SK-N-SH treated with all-trans-retinoic acid at 6 μM for 48 hours (cell line): ENCODE results near the gene GPR18.

ENCODE experiments used
- GLIS3 ChIP-seq: fragments of 250-450 bp; sonication (Bioruptor Pico); IDR thresholded peaks from 2 replicates; pipeline ENCODE4 v1.5.0; 2020; ENCODE audit warnings: mild to moderate bottlenecking, moderate library complexity
- OSR1 ChIP-seq: fragments of 250-450 bp; sonication (Bioruptor Pico); IDR thresholded peaks from 2 replicates; pipeline ENCODE4 v1.8.0; 2022; ENCODE audit warnings: moderate library complexity, mild to moderate bottlenecking, inconsistent platforms
- TOX ChIP-seq: fragments of 250-450 bp; sonication (Bioruptor Pico); IDR thresholded peaks from 2 replicates; pipeline ENCODE4 v1.8.0; 2021; ENCODE audit warnings: mild to moderate bottlenecking, moderate library complexity, borderline replicate concordance
- ZC3H10 ChIP-seq: fragments of 250-450 bp; sonication (Bioruptor Pico); IDR thresholded peaks from 2 replicates; pipeline ENCODE4 v1.5.1; 2021; ENCODE audit warnings: mild to moderate bottlenecking, moderate library complexity
- ZFP30 ChIP-seq: fragments of 450-650 bp; formaldehyde crosslinking; IDR thresholded peaks from 2 replicates; pipeline ENCODE4 v1.5.0; 2022; ENCODE audit warnings: mild to moderate bottlenecking, moderate library complexity
- ZNF565 ChIP-seq: fragments of 450-650 bp; formaldehyde crosslinking; conservative IDR thresholded peaks from 2 replicates; pipeline ENCODE4 v1.5.0; 2020; ENCODE audit warnings: low read depth, mild to moderate bottlenecking, moderate library complexity
- TF ChIP-seq, protein P1 (sequence below): fragments of 250-450 bp; sonication (Bioruptor Pico); IDR thresholded peaks from 2 replicates; pipeline ENCODE4 v1.5.1; 2020; ENCODE audit warnings: low read depth, mild to moderate bottlenecking, moderate library complexity
- TF ChIP-seq, protein P2 (sequence below): fragments of 250-450 bp; sonication (Bioruptor Pico); IDR thresholded peaks from 2 replicates; pipeline ENCODE4 v1.8.0; 2020; ENCODE audit warnings: mild to moderate bottlenecking, moderate library complexity, borderline replicate concordance
- TF ChIP-seq, protein P3 (sequence below): fragments of 250-450 bp; sonication (Bioruptor Pico); IDR thresholded peaks from 2 replicates; pipeline ENCODE4 v1.5.0; 2020; ENCODE audit warnings: mild to moderate bottlenecking, moderate library complexity

DNA sequence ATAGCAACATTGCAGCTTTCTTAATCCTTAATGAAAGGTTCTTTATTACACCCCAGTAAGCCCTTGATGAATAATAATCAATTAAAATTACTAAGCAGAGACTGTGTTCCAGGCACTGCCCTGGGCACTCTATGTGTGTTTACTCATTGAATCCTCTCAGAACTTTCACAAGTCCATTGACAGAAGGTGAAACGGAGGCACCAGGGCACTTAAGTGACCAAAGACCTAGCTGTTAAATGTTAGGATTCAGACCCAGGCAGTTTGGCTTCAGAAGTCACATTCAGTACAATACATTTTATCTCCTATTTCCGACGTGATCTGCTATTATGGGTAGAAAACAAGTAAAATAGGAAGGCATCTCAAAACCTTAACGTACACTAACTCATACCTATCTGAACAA lies 46.4 kb upstream of the GPR18 start:
- TF ChIP-seq ZC3H10 (CRISPR knock-in tag) (no peak), OSR1 (CRISPR knock-in tag) (no peak), ZFP30 (CRISPR knock-in tag) (no peak), GLIS3 (CRISPR knock-in tag) (no peak), ZNF565 (no peak), TOX (CRISPR knock-in tag) (no peak)
- TF ChIP-seq, protein P1, sequence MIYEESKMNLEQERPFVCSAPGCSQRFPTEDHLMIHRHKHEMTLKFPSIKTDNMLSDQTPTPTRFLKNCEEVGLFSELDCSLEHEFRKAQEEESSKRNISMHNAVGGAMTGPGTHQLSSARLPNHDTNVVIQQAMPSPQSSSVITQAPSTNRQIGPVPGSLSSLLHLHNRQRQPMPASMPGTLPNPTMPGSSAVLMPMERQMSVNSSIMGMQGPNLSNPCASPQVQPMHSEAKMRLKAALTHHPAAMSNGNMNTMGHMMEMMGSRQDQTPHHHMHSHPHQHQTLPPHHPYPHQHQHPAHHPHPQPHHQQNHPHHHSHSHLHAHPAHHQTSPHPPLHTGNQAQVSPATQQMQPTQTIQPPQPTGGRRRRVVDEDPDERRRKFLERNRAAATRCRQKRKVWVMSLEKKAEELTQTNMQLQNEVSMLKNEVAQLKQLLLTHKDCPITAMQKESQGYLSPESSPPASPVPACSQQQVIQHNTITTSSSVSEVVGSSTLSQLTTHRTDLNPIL (CRISPR knock-in tag): no peak
- TF ChIP-seq, protein P2, sequence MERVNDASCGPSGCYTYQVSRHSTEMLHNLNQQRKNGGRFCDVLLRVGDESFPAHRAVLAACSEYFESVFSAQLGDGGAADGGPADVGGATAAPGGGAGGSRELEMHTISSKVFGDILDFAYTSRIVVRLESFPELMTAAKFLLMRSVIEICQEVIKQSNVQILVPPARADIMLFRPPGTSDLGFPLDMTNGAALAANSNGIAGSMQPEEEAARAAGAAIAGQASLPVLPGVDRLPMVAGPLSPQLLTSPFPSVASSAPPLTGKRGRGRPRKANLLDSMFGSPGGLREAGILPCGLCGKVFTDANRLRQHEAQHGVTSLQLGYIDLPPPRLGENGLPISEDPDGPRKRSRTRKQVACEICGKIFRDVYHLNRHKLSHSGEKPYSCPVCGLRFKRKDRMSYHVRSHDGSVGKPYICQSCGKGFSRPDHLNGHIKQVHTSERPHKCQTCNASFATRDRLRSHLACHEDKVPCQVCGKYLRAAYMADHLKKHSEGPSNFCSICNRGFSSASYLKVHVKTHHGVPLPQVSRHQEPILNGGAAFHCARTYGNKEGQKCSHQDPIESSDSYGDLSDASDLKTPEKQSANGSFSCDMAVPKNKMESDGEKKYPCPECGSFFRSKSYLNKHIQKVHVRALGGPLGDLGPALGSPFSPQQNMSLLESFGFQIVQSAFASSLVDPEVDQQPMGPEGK (CRISPR knock-in tag): no peak
- TF ChIP-seq, protein P3, sequence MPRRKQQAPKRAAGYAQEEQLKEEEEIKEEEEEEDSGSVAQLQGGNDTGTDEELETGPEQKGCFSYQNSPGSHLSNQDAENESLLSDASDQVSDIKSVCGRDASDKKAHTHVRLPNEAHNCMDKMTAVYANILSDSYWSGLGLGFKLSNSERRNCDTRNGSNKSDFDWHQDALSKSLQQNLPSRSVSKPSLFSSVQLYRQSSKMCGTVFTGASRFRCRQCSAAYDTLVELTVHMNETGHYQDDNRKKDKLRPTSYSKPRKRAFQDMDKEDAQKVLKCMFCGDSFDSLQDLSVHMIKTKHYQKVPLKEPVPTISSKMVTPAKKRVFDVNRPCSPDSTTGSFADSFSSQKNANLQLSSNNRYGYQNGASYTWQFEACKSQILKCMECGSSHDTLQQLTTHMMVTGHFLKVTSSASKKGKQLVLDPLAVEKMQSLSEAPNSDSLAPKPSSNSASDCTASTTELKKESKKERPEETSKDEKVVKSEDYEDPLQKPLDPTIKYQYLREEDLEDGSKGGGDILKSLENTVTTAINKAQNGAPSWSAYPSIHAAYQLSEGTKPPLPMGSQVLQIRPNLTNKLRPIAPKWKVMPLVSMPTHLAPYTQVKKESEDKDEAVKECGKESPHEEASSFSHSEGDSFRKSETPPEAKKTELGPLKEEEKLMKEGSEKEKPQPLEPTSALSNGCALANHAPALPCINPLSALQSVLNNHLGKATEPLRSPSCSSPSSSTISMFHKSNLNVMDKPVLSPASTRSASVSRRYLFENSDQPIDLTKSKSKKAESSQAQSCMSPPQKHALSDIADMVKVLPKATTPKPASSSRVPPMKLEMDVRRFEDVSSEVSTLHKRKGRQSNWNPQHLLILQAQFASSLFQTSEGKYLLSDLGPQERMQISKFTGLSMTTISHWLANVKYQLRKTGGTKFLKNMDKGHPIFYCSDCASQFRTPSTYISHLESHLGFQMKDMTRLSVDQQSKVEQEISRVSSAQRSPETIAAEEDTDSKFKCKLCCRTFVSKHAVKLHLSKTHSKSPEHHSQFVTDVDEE (CRISPR knock-in tag): no peak
